ENCODE results near the gene CCNL2. TPM values are rescaled to one million over a fixed set of nuclear protein-coding genes. Genes with fewer than 3 reads are reported as not detected.

Gene CCNL2
- total and polyA plus RNA-seq, 2 of the 13 experiments (the other 11 are each of a cell fraction or from before 2014, with no cell fraction given): 105 to 340 TPM

- no peak for TF ChIP-seq ZBTB10 (CRISPR knock-in tag; IDR thresholded peaks at IDR 0.05; ENCODE audit: borderline replicate concordance)
- TF ChIP-seq PHB2 (IDR thresholded peaks at IDR 0.05; ENCODE audit: partially characterized antibody): no peak
- TF ChIP-seq TMF1 (CRISPR knock-in tag; IDR thresholded peaks at IDR 0.05; ENCODE audit: low read depth): no peak
- no peak for TF ChIP-seq TCF12 (IDR thresholded peaks at IDR 0.05)
- 0 out of 2 replicates have a peak, but pooled peaks have one; percentile 58 for TF ChIP-seq TCF12 (CRISPR knock-in tag; IDR thresholded peaks at IDR 0.05)
- TF ChIP-seq SRSF4 (IDR thresholded peaks at IDR 0.05; ENCODE audit: low read depth, low read length, poor library complexity, severe bottlenecking): no peak
- no peak for TF ChIP-seq ATF7-NPFF (CRISPR knock-in tag; IDR thresholded peaks at IDR 0.05; ENCODE audit: low read depth)
- TF ChIP-seq ETV5 (CRISPR knock-in tag; IDR thresholded peaks at IDR 0.05; ENCODE audit: borderline replicate concordance): no peak
- no peak for TF ChIP-seq NFE2L1 (CRISPR knock-in tag; IDR thresholded peaks at IDR 0.05; ENCODE audit: borderline replicate concordance)
- TF ChIP-seq, protein P1, sequence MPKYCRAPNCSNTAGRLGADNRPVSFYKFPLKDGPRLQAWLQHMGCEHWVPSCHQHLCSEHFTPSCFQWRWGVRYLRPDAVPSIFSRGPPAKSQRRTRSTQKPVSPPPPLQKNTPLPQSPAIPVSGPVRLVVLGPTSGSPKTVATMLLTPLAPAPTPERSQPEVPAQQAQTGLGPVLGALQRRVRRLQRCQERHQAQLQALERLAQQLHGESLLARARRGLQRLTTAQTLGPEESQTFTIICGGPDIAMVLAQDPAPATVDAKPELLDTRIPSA (CRISPR knock-in tag; IDR thresholded peaks at IDR 0.05; ENCODE audit: borderline replicate concordance): no peak
- TF ChIP-seq ZNF225 (CRISPR knock-in tag; IDR thresholded peaks at IDR 0.05): no peak
- TF ChIP-seq PRDM15 (CRISPR knock-in tag; IDR thresholded peaks at IDR 0.05): no peak
- TF ChIP-seq ZNF260 (CRISPR knock-in tag; IDR thresholded peaks at IDR 0.05; ENCODE audit: borderline replicate concordance, low read depth): no peak
- TF ChIP-seq HMGA1 (CRISPR knock-in tag; conservative IDR thresholded peaks at IDR 0.05): no peak
- no peak for TF ChIP-seq MLX (CRISPR knock-in tag; IDR thresholded peaks at IDR 0.05)
- TF ChIP-seq ZNF781 (CRISPR knock-in tag; IDR thresholded peaks at IDR 0.05; ENCODE audit: borderline replicate concordance, not compliant biosample characterization): peak; percentile 42
- peak; percentile 73 for TF ChIP-seq ZNF543 (CRISPR knock-in tag; IDR thresholded peaks at IDR 0.05)
- no peak for TF ChIP-seq ZNF30 (CRISPR knock-in tag; IDR thresholded peaks at IDR 0.05)
- peak; percentile 36; the same call in 1 of the 2 replicates for TF ChIP-seq ZBTB20 (CRISPR knock-in tag; IDR thresholded peaks at IDR 0.05; ENCODE audit: borderline replicate concordance, low read depth)
Measured at GRCh38 chr1:1358433-1359271, 40.5 kb downstream of the CCNL2 start, which contains the start of gene MXRA8 (continued).
